ENCODE measurements around the gene VEPH1.

The VEPH1 gene

DNA sequence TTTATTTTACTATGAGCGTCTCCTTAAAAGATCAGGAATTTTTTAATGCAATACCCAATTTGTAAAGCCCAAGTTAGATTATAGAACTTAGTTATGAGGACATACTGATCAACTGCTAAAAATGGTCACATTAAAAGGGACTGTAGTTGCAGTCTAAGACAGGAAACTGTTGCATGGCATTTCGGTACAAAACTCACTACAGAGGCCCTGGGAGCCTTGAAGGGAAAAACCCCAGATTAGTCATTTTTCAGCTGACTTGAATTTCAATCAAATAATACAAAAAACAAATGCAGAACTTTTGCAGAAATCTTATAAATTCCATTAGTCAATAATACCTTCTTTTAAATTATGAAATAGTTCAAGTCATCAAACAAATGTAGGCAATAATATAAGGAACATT, 73.5 kb downstream of the VEPH1 start:
- no peak for DNase-seq (ENCODE audit: low spot score)

DNA sequence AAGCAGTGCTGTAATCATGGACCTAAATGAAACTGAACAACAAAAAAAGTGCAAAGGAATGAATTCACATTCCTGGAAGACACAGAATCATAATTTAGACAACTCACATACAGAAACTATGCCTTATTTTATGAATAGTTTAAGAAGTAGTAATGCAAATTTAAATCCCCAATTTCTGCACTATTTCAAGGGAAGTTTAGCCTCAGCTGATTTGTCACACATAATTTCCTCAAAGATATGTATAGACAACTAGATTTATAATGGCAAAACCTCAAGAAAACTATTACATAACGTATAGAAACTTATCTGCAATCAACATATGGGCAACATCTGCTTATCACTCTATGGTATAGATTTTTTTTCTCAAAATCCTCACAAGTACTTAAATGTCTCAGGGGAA, 74.4 kb downstream of the VEPH1 start:
- no peak for DNase-seq (ENCODE audit: low spot score)

DNA sequence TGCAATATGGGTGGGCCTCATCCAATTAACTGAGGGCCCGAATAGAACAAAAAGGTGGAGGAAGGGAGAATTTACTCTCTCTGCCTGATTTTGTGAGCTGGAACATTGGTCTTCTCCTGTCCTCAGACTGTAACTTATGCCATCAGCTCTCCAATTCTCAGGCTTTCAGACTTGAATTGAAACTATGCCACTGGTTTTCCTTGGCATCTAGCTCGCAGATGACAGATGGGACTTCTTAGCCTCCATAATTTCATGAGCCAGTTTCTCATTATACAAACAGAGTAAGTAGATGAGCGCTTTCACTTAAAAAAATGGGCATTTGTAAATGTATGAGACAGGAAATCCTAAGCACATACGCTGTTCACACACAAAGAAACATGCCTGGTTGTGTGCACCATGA, 75.3 kb downstream of the VEPH1 start:
- DNase-seq (ENCODE audit: low spot score), result no peak

DNA sequence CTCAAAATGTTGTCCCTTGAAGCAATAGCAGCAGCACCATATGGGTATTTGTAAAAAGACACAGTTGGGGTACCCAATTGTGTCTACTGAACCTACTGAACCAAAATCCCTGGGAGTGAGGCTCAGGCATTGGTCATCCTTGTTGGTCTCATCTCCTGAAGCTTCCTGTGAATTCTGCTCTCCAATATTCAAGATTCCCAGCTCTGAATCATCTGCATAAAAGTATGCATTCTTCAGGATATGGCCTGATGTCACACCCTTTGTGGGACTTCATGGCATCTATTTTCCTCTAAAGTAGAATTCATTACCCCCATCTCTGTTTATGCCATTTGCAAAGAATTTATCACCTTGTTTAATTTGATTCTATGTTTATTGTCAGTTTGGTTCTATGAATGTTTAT, 79.9 kb downstream of the VEPH1 start:
- DNase-seq (ENCODE audit: low spot score), result no peak

DNA sequence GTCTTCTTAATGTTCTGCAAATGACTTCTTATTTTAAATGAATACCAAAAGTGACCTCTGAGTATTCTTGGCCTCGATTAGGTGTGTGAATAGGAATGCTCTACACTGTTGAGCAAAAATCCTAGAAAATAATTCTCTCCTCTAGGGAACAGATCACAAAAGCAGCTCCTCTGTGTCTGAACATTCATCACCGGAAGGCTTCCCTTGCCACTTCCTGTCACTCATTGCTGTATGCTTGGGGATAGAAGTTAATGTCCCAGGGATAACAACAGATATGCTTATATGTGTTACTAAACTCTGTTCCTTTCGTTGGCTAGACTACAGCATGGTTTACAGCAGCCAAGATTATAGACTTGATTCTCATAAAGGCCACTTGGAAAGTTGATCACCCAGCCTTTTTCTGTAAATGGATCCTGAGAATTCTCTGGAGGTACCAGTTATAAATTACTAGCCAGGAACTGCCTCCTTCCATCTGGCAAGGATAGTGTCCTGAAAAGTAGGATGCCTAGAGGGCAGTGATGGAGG, 82.5 kb downstream of the VEPH1 start:
- DNase-seq (ENCODE audit: low spot score), result no peak

DNA sequence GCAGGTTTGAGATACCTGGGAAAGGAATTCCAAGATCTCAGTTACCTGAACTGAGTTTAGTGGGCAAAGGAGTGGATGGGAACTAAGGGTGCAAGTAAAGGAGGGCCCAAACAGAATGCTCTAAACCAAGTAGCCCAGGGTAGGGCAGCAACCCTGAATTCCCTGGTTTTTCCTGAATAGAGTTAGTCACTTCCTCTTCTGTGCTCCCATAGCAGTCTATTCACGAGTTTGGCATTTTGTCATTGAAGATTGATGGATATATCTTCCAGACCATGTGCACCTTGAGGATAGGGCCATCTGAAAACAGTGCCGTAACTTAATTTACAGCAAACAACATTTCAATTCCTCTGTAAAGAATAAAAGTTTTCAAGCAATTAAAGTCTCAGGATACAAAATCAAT, 85.1 kb downstream of the VEPH1 start:
- DNase-seq (ENCODE audit: low spot score), result no peak

DNA sequence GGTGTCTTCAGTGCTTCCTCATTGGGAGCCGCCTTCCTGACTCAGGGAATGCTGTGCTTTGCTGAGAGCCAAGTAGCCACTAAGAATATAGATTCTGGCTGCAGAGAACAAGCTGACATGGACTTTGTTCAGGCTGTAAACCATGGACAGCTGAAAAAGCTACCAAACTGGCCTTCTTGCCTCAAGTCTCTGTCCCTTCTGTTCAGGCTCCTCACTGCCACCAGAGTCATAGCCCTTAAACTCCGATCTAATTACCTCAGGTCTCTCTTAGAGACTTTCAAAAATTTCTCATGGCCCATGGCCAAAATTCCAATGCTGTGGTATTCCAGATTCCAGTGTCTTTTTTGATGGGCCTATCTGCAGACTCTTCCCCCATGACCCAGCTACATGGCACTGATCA, 86.0 kb downstream of the VEPH1 start:
- DNase-seq (ENCODE audit: low spot score), result no peak

DNA sequence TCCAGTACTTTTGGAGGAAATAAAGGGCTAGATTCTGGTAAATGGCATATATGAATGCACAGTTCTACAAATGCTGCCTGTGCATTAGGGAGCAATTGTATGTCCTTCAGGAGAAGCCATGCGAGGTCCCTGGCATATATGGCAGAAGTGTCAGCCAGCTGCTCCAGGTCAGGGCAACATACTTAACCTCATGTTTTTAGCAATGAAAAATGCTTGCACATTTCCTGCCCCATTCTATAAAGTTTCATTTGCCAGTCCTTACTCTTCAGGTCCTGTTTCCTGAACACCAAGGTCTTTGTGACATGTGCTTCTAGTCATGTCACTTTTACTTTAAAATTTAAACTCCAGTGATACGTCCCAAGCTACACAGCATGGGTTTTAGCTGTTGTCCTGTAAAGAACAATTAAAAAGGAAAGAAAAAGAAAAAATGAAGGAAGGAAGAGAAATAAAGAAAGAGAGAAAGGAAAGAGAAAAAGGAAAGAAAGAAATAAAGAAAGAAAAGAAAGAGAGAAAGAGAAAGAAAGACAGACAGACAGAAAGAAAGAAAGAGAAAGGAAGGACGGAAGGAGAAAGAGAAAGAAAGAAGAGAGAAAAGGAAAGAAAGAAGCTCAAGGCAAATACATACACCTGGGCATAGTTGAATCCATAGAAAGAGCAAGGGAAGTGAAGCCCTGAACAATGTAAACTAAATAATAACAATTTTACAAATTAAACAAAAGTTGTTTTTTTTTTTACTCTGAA, 86.7 kb downstream of the VEPH1 start:
- DNase-seq (ENCODE audit: low spot score), result no peak

DNA sequence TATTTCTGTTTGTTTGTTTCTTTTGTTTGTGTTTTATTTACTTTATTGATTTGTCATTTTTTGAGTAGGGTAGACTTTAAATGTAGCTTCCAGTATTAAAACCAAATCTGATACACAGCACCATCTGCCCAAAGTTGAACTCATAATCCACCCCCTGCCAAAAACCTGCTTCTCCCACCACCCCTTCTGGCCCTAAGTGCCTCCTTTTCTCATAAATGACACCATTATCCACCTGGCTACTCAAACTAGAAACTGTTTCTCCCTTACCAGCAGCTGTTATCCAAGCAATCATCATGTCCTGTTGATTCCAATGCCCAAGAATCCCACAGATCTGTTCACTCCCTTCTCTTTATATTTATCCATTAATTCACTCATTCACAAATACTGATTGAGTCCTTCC, 88.4 kb downstream of the VEPH1 start:
- DNase-seq (ENCODE audit: low spot score), result no peak

DNA sequence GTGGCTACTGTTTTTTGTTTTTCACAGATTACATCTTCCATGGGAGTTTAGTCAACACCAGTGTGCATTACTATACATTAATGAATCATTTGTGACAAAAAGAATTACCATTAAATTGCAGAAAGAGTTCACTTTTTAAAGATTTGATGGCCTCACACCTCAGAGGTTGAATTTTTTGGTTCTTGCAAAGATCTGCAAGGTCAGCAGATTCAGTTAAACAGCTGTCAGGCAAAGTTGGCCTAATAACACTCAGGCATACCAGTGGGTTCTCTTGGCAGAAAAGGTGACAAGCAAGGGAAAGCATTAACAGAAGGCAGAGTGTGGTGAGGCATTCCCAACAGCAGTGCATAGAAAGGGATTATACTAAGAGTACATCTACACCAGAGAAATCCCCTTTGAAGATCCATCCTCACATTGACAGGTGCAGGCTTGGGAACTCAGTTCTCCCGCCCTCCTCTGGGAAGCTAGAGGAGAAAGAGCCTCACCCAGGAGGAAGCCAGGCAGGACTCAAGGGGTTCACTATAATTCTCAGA, 90.8 kb downstream of the VEPH1 start:
- no peak for DNase-seq (ENCODE audit: low spot score)

DNA sequence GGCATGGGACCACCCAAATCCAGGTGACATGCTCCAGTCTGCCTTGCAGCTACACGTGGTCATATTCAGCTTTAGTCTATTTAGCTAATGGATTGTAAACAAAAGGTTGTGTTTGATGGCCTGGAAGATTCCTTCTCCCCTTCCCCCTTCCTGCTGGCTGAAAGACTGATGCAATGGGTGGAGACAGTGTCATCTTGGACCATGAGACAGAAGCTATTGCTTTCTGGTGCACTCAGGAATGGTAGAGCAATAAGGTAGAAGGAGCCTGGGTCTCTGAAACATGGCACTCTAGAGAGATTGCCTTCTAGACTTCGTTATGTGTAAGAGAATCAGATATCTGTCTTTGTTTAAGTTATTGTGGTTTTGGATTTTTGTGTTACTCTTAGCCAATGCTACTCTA, 92.3 kb downstream of the VEPH1 start:
- DNase-seq (ENCODE audit: low spot score), result no peak

DNA sequence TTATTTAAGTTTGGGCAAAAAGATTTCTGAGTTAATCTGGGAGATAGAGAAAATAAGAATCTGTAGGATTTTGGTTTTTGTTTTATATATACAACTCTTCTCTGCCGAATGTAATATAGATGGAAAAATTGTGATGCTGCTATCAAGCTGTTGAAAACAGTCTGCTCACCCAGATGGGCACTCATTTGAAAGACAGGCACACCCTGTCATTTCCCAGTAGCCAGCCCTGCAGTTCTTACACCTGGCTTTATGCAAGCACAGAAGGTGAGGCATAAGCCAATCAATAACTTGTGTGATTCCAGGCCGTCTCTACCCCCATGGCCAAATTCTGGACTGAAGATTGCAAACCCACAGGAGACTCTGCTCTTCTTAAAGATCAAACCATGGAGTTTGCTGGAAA, 93.7 kb downstream of the VEPH1 start:
- no peak for DNase-seq (ENCODE audit: low spot score)

DNA sequence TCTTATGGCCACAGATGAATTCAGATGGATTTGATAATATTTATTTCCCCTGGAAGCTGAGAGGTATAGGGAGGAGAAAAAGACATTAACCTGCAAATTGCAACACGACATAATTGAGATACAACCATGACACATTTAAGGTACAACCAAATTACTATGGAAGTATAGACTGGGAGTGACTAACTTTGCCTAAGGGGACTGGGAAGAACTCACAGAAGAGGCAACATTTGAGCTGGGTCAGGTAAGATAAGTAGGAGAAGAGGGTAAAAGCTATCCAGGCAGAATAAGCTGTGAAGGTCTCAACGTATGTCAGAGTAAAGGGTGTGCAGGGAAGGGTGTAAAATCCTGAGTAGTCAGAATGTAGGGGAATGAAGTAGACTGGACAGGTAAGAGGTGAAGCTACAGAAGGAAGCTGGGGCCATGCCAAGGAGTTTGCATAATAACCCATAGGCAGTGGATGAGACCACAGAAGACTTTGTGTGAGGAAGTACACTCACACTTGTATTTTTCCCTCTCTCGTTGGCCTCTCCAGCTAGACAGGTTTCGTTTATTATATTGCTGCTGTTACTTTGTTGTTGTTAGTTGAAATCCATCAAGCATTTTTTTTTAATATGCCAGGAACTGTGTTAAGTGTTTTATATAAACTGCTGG, 94.6 kb downstream of the VEPH1 start:
- no peak for DNase-seq (ENCODE audit: low spot score)

DNA sequence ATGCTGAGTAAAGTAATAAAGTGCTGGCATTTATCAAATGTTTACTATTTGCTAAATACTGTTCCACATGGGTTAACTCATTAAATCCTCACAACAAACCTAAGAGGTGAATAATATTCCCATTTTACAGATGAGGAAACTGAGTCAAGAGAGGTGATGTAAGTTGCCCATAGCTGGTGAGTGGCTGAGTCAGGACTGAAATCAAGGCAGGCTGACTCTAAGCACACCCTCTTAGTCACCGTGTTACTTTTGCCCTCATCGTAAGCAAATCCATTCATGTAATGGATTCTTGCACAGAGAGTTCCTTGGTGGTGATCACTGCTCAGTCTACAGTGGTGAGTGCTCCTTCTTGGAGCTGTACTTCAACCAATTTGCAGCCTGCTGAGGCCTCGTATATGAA, 95.4 kb downstream of the VEPH1 start:
- no peak for DNase-seq (ENCODE audit: low spot score)

DNA sequence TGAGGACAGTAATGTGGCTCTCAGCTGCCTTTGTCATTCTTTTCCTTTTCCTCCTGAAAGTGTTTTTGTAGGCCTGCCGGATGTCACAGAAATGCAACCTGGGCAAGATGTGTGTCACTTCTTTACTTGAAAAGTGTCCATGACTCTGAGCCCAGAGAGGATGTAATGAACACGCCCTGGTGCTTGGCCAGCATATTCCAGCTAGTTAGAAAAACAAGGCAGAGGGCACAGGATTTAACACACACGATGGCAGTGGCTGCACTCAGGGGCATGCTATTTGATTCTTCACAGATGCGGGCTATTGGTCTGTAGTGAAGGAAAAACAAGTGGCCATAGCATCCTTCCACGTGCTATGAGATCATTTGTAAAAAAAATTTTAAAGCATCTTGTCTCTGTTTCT, 96.8 kb downstream of the VEPH1 start:
- no peak for DNase-seq (ENCODE audit: low spot score)

DNA sequence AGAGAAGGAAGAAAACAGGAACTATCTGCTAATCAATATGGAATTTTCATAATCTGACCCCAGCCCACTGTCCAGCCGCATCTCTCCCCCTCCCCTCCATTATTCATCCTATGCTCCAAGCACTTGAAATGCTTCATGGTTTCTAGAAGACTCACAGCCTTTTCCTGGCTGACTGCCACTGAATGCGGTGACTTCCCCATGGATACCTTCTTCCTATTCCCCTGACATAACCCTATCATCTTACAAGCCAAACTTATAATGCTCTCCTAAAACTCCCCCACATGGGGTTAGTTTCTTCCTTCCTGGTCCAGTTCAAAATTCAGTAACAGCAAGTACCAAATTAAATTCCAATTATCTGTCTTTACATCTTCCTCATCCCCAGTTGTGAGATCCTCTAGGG, 97.8 kb downstream of the VEPH1 start:
- no peak for DNase-seq (ENCODE audit: low spot score)

DNA sequence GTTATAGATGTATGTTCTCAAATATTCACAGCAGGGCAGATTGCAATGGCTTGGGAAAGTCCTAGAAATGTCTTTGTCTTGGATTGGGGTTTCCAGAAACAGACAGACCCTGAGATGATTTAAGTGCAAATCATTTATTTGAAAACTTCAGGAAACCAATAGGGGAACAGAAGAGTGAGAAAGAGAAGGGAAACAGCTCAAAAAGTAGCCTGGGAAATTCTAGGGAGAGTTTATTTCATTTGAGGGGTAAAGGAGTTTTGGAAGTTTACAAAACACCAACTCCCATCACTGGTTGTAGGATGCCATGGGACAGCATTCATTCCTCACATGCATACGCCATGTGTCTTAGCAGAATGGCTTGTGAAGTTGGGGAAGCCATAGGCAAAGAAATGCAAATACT, 98.8 kb downstream of the VEPH1 start:
- no peak for DNase-seq (ENCODE audit: low spot score)

DNA sequence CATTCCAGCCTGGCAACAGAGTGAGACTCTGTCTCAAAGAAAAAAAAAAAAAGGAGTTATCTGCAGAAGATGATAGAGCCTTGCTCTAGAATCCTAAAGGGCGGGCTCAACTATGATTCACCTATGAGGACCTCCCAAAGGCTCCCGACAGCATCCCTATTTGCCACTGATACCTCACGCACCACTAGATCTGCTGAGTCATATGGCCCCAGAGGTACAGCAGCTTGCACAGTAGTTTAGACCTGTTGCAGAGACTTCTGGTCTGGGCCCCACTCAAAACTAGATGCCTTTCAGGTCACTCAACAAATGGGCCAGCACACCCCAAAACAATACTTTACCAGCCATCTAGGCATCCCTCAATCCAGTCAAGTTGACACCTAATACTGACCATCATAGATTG, 104.6 kb downstream of the VEPH1 start:
- DNase-seq (ENCODE audit: low spot score), result no peak

DNA sequence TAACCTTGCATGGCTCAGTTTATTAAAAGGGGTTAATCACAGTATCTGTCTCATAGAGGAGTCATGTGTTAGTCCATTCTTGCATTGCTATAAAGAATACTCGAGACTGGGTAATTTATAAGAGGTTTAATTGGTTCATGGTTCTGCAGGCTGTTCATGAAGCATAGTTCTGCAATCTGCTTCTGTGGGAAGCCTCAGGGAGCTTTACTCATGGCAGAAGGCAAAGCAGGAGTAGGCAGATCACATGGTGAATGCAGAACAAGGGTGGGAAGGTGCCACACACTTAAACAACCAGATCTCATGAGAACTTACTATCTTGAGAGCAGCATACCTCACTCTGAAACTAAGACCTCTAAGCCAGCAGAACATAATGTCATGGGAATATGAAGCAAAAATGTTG, 108.8 kb downstream of the VEPH1 start:
- DNase-seq (ENCODE audit: low spot score), result no peak

DNA sequence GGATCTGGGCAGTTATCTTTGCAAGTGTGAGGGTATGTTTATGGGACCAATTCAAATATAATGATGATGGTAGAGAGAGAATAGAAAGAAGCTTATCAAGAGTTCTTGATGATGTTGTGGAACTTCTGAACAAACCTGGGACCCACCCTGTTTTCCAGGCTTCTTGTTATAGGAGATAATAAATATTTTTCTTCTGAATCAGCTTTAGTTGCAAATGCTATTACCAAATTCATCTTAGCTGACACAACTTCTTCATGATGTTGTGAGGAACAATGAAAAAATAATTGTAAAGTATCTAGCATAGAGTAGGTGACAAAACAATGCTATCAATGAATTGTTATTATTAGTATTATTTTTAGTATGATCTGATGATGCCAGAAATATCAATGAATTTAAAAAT, 110.1 kb downstream of the VEPH1 start:
- no peak for DNase-seq (ENCODE audit: low spot score)

DNA sequence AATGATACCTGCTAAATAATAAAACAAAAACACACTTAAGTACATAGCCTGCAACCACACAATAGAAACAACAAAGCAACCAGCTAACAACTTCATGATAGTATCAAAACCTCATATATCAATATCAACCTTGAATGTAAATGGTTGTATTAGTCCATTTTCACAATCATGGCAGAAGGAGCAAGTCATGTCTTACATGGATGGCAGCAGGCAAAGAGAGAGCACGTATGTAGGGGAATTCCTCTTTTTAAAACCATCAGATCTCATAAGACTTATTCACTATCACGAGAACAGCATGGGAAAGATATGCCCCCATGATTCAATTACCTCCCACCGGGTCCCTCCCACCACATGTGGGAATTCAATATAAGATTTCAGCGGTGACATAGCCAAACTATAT, 111.1 kb downstream of the VEPH1 start:
- DNase-seq (ENCODE audit: low spot score), result no peak

DNA sequence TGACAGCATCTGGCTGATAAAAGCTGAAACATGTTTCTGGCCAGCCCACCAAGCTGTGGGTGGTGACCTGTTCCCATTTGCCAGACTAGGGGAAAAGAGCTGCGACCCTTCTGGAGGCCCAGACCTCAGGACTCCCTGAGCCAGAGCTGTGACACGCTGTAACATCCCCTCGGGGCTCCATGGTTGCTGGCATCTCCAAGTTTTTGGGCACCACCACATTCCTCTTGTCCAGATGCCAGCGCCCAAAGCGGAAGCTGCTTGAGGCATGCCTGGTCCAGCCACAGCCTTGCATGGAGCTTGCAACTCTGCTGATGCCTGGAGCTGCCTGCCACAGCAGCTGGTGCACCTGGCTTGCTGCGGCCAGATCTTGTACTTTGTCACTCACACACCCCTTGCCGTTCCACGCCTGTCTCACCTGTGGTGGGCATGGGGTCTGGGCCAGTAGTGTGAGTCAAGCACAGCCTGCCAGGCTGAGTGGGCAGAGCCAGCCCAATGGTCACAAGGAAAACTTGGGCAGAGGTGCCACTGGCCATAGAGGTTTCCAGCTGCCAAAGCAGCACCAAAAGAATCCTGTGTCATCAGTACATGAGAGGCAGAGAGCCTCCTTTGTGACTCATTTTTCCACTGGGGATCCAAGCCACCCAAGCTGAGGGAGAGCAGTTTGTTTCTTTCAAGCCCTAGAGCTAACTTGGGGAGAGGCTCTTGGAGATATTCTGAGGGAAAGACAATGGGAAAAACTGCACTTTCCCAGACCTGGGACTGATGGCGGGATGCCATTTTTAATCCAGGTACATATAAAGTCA, 112.3 kb downstream of the VEPH1 start:
- DNase-seq (ENCODE audit: low spot score), result no peak

DNA sequence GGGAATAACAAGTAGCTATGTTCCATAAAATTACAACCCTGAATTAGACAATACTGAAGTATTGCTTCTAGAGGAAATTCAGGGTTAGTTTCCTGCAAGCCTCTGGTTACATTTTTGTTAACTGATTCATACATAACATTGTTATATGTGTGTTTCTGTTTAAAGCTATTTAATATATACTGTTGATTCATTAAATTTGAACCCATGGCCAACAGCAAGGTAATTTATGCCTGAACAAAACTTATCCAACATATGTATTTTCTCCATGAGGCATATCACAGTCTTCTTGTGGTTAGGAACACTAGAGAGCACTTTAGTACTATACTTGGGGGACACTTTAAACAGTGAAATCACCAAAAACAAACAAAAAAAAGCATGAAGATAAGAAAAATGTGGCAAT, 114.2 kb downstream of the VEPH1 start:
- no peak for DNase-seq (ENCODE audit: low spot score)
